Naive thymus-derived CD4-positive, alpha-beta T cell (primary cell): ENCODE data around the gene GNL1. TPM values are rescaled to one million over a fixed set of nuclear protein-coding genes. Genes with fewer than 3 reads are reported as not detected.
A peak's percentile ranks its signal among the peaks of the same experiment; 100 is the strongest.

Source experiments
- ATAC-seq: fragments of 150-1000 bp; cut with Tn5 transposase; 2 replicates; pipeline ENCODE4 v1.10.0; 2021; ENCODE audit warnings: mild to moderate bottlenecking, moderate library complexity
- CTCF ChIA-PET: fragments of 350-600 bp; sonication (Branson Sonifier 250); formaldehyde crosslinking; loops from one replicate; lab custom pipeline; 2021; ENCODE audit warnings: antibody characterized with exemption; lab: Charles Lee
- POLR2A ChIA-PET: fragments of 350-600 bp; sonication (Branson Sonifier 250); formaldehyde crosslinking; loops from one replicate; lab custom pipeline; 2021; ENCODE audit warnings: antibody characterized with exemption, inconsistent platforms; lab: Charles Lee
- DNase-seq, 9 donors: peaks; one replicate each; pipeline versions ENCODE4 v3.0.0 to v3.0.0-alpha.2; 2020 to 2022; ENCODE audit warnings: mixed read lengths in 1 of 9
- H3K27ac ChIP-seq: one replicate; pipeline ENCODE4 v1.7.0; 2013; ENCODE audit warnings: mild to moderate bottlenecking, low read depth, low read length, moderate library complexity
- H3K27me3 ChIP-seq, 2 donors: one replicate each; pipeline ENCODE4 v1.7.0; 2013; ENCODE audit warnings: low read length in 2 of 2, mild to moderate bottlenecking in 2 of 2, moderate library complexity in 2 of 2; ENCODE audit not compliant: control insufficient read depth in 2 of 2, insufficient read depth in 2 of 2
- H3K36me3 ChIP-seq, 3 experiments: 1 replicate in 2 of 3; 2 replicates in 1 of 3; pipeline ENCODE4 v1.7.0; 2013; ENCODE audit warnings: low read length in 3 of 3, mild to moderate bottlenecking in 3 of 3, moderate library complexity in 1 of 3; ENCODE audit not compliant: insufficient read depth in 3 of 3, control insufficient read depth in 2 of 3
- H3K4me1 ChIP-seq, 2 donors: one replicate each; pipeline ENCODE4 v1.7.0; 2013; ENCODE audit warnings: low read length in 2 of 2, mild to moderate bottlenecking in 2 of 2, moderate library complexity in 1 of 2; ENCODE audit not compliant: control insufficient read depth in 2 of 2, insufficient read depth in 2 of 2
- H3K4me3 ChIP-seq: 2 replicates; pipeline ENCODE4 v1.7.0; 2013; ENCODE audit warnings: mild to moderate bottlenecking, low read length
- H3K9me3 ChIP-seq, 3 experiments: 1 replicate in 2 of 3; 2 replicates in 1 of 3; pipeline ENCODE4 v1.7.0; 2013; ENCODE audit warnings: low read length in 3 of 3; ENCODE audit not compliant: control insufficient read depth in 2 of 3
- H3K27ac Mint-ChIP-seq, 9 donors: one replicate each; pipeline ENCODE4 v1.8.0; 2020 to 2022; ENCODE audit warnings: mixed read lengths in 9 of 9, mild to moderate bottlenecking in 8 of 9, moderate library complexity in 5 of 9, inconsistent platforms in 2 of 9
- H3K27me3 Mint-ChIP-seq, 5 donors: one replicate each; pipeline ENCODE4 v1.8.0; 2021 to 2022; ENCODE audit warnings: mixed read lengths in 5 of 5, mild to moderate bottlenecking in 1 of 5
- H3K36me3 Mint-ChIP-seq, 5 donors: one replicate each; pipeline ENCODE4 v1.8.0; 2020 to 2022; ENCODE audit warnings: mixed read lengths in 5 of 5, mild to moderate bottlenecking in 3 of 5, inconsistent platforms in 1 of 5
- H3K4me1 Mint-ChIP-seq, 7 donors: one replicate each; pipeline ENCODE4 v1.8.0; 2020 to 2022; ENCODE audit warnings: mixed read lengths in 7 of 7, mild to moderate bottlenecking in 3 of 7, inconsistent platforms in 1 of 7
- H3K4me3 Mint-ChIP-seq, 10 donors: one replicate each; pipeline ENCODE4 v1.8.0; 2020 to 2022; ENCODE audit warnings: mild to moderate bottlenecking in 10 of 10, mixed read lengths in 10 of 10, moderate library complexity in 6 of 10, inconsistent platforms in 2 of 10
- H3K9me3 Mint-ChIP-seq, 11 donors: one replicate each; pipeline ENCODE4 v1.8.0; 2020 to 2022; ENCODE audit warnings: mixed read lengths in 11 of 11, mild to moderate bottlenecking in 4 of 11, inconsistent platforms in 1 of 11, moderate library complexity in 1 of 11
- intact Hi-C, 2 donors: fragments of 100-400 bp; cut with micrococcal nuclease; formaldehyde crosslinking; loops; one replicate each; pipeline ENCODE4 v1.15.1; 2023
- polyA plus RNA-seq, 2 donors: library from polyadenylated mRNA; unstranded; fragments of 300-500 nt; fragmentation: Illumina TruSeq; gene quantifications; one replicate each; pipeline ENCODE4 v1.2.3, GENCODE V29; 2021
- total RNA-seq, 6 experiments: library from RNA in 5 of 6; stranded (reverse) in 5 of 6; gene quantifications; 1 replicate in 5 of 6; 2 replicates in 1 of 6; pipeline ENCODE4 v1.2.3 and lab custom pipeline; 2021 to 2026

The GNL1 gene
- total and polyA plus RNA-seq, 7 experiments from 2014 or later = 27.7 to 190 (median 65.1) TPM

DNA sequence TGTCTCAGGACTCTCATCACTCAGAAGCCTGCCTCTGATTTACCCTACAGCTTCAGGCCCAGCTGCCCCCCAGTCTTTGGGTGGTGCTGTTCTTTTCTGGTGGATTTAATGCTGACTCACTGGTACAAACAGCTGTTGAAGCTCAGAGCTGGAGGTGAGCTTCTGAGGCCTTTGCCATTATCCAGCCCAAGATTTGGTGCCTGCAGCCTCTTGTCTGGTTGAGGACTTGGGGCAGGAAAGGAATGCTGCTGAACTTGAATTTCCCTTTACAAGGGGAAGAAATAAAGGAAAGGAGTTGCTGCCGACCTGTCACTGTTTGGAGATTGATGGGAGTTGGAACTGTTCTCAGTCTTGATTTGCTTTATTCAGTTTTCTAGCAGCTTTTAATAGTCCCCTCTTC, 34.7 kb upstream of the GNL1 start:
- no peaks in the 10 kb centered on the region for H3K9me3 ChIP-seq
- H3K27ac Mint-ChIP-seq = peak overlapping the region in 2 of 9 donors; percentile 24 to 65
- no peak overlapping the region for H3K4me3 ChIP-seq
- intact Hi-C loops = no loop called here
- no peaks in the 10 kb centered on the region for H3K27me3 ChIP-seq
- no peak overlapping the region for H3K4me3 Mint-ChIP-seq
- ATAC-seq (no peak), DNase-seq (no peak)
- H3K27me3 Mint-ChIP-seq = no peaks in the 10 kb centered on the region
- H3K27ac ChIP-seq = no peak overlapping the region
- peaks cover 2 to 17% (median 14%) of the 10 kb centered on the region in 7 donors for H3K4me1 Mint-ChIP-seq
- peaks cover 8 to 85% (median 13%) of the 10 kb centered on the region in 3 experiments for H3K36me3 ChIP-seq
- CTCF ChIA-PET = interaction anchor here (0.6 to 10.4 kb wide), 4 partner anchors 13 to 124 kb away, joined by 3 to 128 read pairs (median 3); no protein-coding TSS in a partner anchor
- no peaks in the 10 kb centered on the region for H3K9me3 Mint-ChIP-seq
- POLR2A ChIA-PET = interaction anchor here (0.8 to 1.2 kb wide), 4 partner anchors 8 to 108 kb away, joined by 3 to 6 read pairs (median 4); no protein-coding TSS in a partner anchor
- H3K36me3 Mint-ChIP-seq = peaks cover 10 to 51% (median 27%) of the 10 kb centered on the region in 5 donors
- H3K4me1 ChIP-seq = no peaks in the 10 kb centered on the region

DNA sequence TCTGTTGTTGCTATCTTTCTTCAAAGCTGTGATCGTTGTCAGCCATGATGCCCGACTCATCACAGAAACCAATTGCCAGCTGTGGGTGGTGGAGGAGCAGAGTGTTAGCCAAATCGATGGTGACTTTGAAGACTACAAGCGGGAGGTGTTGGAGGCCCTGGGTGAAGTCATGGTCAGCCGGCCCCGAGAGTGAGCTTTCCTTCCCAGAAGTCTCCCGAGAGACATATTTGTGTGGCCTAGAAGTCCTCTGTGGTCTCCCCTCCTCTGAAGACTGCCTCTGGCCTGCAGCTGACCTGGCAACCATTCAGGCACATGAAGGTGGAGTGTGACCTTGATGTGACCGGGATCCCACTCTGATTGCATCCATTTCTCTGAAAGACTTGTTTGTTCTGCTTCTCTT, 34.2 kb upstream of the GNL1 start:
- Histone ChIP-seq H3K9me3 (no peaks in the 10 kb centered on the region), H3K4me1 (no peaks in the 10 kb centered on the region), H3K36me3 (peaks cover 12 to 90% (median 18%) of the 10 kb centered on the region in 3 experiments), H3K27ac (no peak overlapping the region), H3K4me3 (no peak overlapping the region), H3K27me3 (no peaks in the 10 kb centered on the region)
- Mint-ChIP-seq H3K27me3 (no peaks in the 10 kb centered on the region), H3K9me3 (no peaks in the 10 kb centered on the region), H3K27ac (peak overlapping the region in 4 of 9 donors; percentile 24 to 65 (median 53)), H3K4me3 (no peak overlapping the region), H3K4me1 (peaks cover 2 to 16% (median 12%) of the 10 kb centered on the region in 7 donors), H3K36me3 (peaks cover 10 to 54% (median 25%) of the 10 kb centered on the region in 5 donors)
- no peak for DNase-seq
- ATAC-seq = peak; percentile 5
- CTCF ChIA-PET = interaction anchor here (0.9 to 10.4 kb wide), 3 partner anchors 39 to 107 kb away, joined by 3 to 128 read pairs (median 5); no protein-coding TSS in a partner anchor
- POLR2A ChIA-PET = interaction anchor here (1.2 kb wide), 2 partner anchors 9 to 24 kb away, joined by 3 to 4 read pairs; no protein-coding TSS in a partner anchor
- intact Hi-C loops = no loop called here

DNA sequence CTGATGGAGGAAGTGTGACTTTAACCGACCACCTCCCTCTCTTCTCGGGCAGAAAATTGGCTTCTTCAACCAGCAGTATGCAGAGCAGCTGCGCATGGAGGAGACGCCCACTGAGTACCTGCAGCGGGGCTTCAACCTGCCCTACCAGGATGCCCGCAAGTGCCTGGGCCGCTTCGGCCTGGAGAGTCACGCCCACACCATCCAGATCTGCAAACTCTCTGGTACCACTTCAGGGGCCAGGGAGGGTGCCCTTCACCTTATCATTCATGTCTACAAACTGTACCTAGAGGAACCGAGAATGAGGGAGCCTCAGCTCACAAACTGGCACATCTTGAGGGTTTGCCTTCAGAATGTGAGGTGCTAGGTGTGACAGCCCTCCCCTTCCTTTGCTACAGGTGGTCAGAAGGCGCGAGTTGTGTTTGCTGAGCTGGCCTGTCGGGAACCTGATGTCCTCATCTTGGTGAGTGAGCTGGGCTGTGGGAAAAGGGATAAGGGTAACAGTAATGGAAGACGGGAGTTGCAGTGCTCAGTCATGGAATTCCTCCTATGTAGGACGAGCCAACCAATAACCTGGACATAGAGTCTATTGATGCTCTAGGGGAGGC, 33.6 kb upstream of the GNL1 start:
- ChIA-PET POLR2A (interaction anchor here (1.1 to 1.2 kb wide), 3 partner anchors 10 to 49 kb away, joined by 3 to 4 read pairs (median 3); no protein-coding TSS in a partner anchor), CTCF (interaction anchor here (0.8 to 10.4 kb wide), 4 partner anchors 23 to 106 kb away, joined by 3 to 128 read pairs (median 4); no protein-coding TSS in a partner anchor)
- no peak overlapping the region for H3K4me3 ChIP-seq
- intact Hi-C loops = no loop called here
- H3K4me1 Mint-ChIP-seq = peaks cover 6 to 14% (median 10%) of the 10 kb centered on the region in 7 donors
- H3K27me3 Mint-ChIP-seq = no peaks in the 10 kb centered on the region
- H3K27me3 ChIP-seq = no peaks in the 10 kb centered on the region
- H3K36me3 ChIP-seq = peaks cover 17 to 94% (median 24%) of the 10 kb centered on the region in 3 experiments
- no peaks in the 10 kb centered on the region for H3K9me3 Mint-ChIP-seq
- peak overlapping the region in 3 of 9 donors; percentile 16 to 44 (median 25) for H3K27ac Mint-ChIP-seq
- H3K27ac ChIP-seq = no peak overlapping the region
- H3K9me3 ChIP-seq = no peaks in the 10 kb centered on the region
- H3K36me3 Mint-ChIP-seq = peaks cover 10 to 52% (median 27%) of the 10 kb centered on the region in 5 donors
- H3K4me3 Mint-ChIP-seq = no peak overlapping the region
- DNase-seq (no peak), ATAC-seq (no peak)
- H3K4me1 ChIP-seq = no peaks in the 10 kb centered on the region

DNA sequence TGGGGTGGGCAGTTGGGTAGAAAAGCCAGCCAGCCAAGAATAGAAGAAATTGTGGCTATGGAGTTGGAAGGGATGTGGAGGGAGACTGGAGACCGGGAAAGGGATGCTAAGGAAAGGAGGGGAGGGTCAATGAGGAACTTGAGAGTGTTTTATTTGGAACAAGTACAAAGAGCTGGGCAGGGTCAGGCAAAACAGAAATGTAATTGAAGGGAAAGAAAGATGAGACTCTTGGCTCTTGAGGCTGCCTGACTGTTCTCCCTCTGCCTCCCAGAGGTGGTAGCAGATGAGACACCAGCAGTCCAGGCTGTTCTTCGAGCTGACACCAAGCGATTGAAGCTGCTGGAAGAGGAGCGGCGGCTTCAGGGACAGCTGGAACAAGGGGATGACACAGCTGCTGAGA, 27.6 kb upstream of the GNL1 start:
- Mint-ChIP-seq H3K4me3 (no peak overlapping the region), H3K9me3 (peaks cover 0 to 2% (median 0%) of the 10 kb centered on the region in 11 donors), H3K27me3 (no peaks in the 10 kb centered on the region), H3K36me3 (peaks cover 15 to 59% (median 39%) of the 10 kb centered on the region in 5 donors), H3K27ac (peak overlapping the region in 6 of 9 donors; percentile 28 to 85 (median 45)), H3K4me1 (peaks cover 0 to 8% (median 0%) of the 10 kb centered on the region in 7 donors)
- POLR2A ChIA-PET = interaction anchor here (0.6 to 1.8 kb wide), 7 partner anchors 10 to 56 kb away, joined by 3 to 6 read pairs (median 5); partner anchors contain the start of genes ABCF1 and PRR3
- H3K27me3 ChIP-seq = no peaks in the 10 kb centered on the region
- peaks cover 43 to 96% (median 51%) of the 10 kb centered on the region in 3 experiments for H3K36me3 ChIP-seq
- H3K4me3 ChIP-seq = no peak overlapping the region
- CTCF ChIA-PET = interaction anchor here (2.9 kb wide), 1 partner anchor 13 kb away, joined by 8 read pairs; no protein-coding TSS in a partner anchor
- DNase-seq (no peak), ATAC-seq (no peak)
- intact Hi-C loops = no loop called here
- no peak overlapping the region for H3K27ac ChIP-seq
- H3K9me3 ChIP-seq = no peaks in the 10 kb centered on the region
- no peaks in the 10 kb centered on the region for H3K4me1 ChIP-seq

DNA sequence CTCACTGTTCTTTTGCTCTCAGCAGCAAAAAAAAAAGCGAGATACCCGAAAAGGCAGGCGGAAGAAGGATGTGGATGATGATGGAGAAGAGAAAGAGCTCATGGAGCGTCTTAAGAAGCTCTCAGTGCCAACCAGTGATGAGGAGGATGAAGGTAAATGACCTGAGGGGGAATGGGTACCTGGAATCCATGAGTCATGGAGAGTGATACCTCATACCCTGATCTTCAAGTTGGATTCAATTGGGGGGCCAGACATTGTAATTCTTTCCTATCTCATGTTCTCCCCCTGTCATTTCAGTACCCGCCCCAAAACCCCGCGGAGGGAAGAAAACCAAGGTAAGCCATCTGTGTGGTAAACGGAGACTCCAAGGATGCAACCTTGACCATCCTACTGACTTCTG, 21.8 kb upstream of the GNL1 start:
- Mint-ChIP-seq H3K27ac (peak overlapping the region in 3 of 9 donors; percentile 25 to 47 (median 31)), H3K9me3 (peaks cover 0 to 5% (median 0%) of the 10 kb centered on the region in 11 donors), H3K27me3 (no peaks in the 10 kb centered on the region), H3K4me3 (no peak overlapping the region), H3K36me3 (peaks cover 20 to 51% (median 41%) of the 10 kb centered on the region in 5 donors), H3K4me1 (peaks cover 27 to 42% (median 34%) of the 10 kb centered on the region in 7 donors)
- peaks cover 30 to 64% (median 46%) of the 10 kb centered on the region in 3 experiments for H3K36me3 ChIP-seq
- H3K27me3 ChIP-seq = no peaks in the 10 kb centered on the region
- peaks cover 7 to 17% of the 10 kb centered on the region in 2 donors for H3K4me1 ChIP-seq
- H3K4me3 ChIP-seq = no peak overlapping the region
- no peaks in the 10 kb centered on the region for H3K9me3 ChIP-seq
- ATAC-seq = no peak
- intact Hi-C loops = loop anchor here in 1 of 2 donors (10.0 kb wide), 1 partner anchor 363 kb away; the partner anchor contains the start of gene TRIM26
- no peak for DNase-seq
- H3K27ac ChIP-seq = no peak overlapping the region
- POLR2A ChIA-PET = interaction anchor here (0.6 to 3.4 kb wide), 5 partner anchors 19 to 216 kb away, joined by 3 to 15 read pairs (median 3); no protein-coding TSS in a partner anchor
- CTCF ChIA-PET = interaction anchor here (0.6 to 1.6 kb wide), 3 partner anchors 13 to 96 kb away, joined by 3 read pairs; no protein-coding TSS in a partner anchor

DNA sequence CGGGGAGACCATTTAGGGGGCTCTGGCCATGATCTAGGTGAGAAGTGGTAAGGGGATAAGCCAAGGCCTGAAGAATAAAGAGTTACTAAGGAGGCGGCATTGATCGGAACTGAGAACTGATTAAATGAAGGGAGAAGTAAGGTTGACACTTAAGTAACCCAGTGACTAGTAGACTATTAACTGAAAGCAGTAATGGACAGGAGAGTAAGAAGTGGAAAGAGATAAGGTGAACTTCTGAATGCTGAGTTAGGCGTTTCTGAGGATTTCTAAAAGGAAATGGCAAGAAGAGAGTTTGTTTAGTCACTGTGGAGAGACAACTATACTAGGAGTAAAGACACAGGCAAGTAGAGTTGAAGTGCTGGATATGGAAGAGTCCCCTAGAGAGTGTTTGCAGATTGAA, 16.8 kb upstream of the GNL1 start:
- H3K27me3 Mint-ChIP-seq = peaks cover 0 to 4% (median 0%) of the 10 kb centered on the region in 5 donors

More for the DNA sequence above, 16.8 kb upstream of the GNL1 start:
- H3K9me3 ChIP-seq = no peaks in the 10 kb centered on the region
- Mint-ChIP-seq H3K36me3 (peaks cover 10 to 28% (median 15%) of the 10 kb centered on the region in 5 donors), H3K4me1 (peaks cover 63 to 83% (median 74%) of the 10 kb centered on the region in 7 donors), H3K4me3 (peak overlapping the region; percentile 94 to 100 (median 98)), H3K9me3 (peaks cover 0 to 7% (median 0%) of the 10 kb centered on the region in 11 donors), H3K27ac (peak overlapping the region; percentile 15 to 100 (median 96))
- ChIA-PET POLR2A (interaction anchor here (1.0 to 1.8 kb wide), 2 partner anchors 11 to 42 kb away, joined by 3 to 15 read pairs; no protein-coding TSS in a partner anchor), CTCF (interaction anchor here (1.0 kb wide), 1 partner anchor 10 kb away, joined by 4 read pairs; no protein-coding TSS in a partner anchor)
- no peak for ATAC-seq
- H3K36me3 ChIP-seq = peaks cover 8 to 23% (median 12%) of the 10 kb centered on the region in 3 experiments
- DNase-seq = no peak
- intact Hi-C loops = loop anchor here (5.0 to 10.0 kb wide), 3 partner anchors 246 to 361 kb away; partner anchors contain the start of genes TRIM26 (in 2 of the 2) and TRIM39 (in 1 of the 2)
- H3K4me1 ChIP-seq = peaks cover 33 to 38% of the 10 kb centered on the region in 2 donors
- peak overlapping the region; percentile 98 for H3K27ac ChIP-seq
- no peak overlapping the region for H3K4me3 ChIP-seq
- H3K27me3 ChIP-seq = no peaks in the 10 kb centered on the region
